Effector memory CD4-positive, alpha-beta T cell (primary cell): ENCODE results near the gene WDR27.

Source experiments
- DNase-seq, 3 donors: peaks; one replicate each; pipeline ENCODE4 v3.0.0-alpha.2; 2020
- H3K27ac ChIP-seq: 2 replicates; pipeline ENCODE4 v1.7.0; 2013; ENCODE audit warnings: mild to moderate bottlenecking, low read length, moderate library complexity; ENCODE audit not compliant: insufficient read depth, poor library complexity, severe bottlenecking
- H3K27me3 ChIP-seq: replicated peaks from 2 replicates; pipeline ENCODE4 v1.7.0; 2013; ENCODE audit warnings: mild to moderate bottlenecking, low read length; ENCODE audit not compliant: insufficient read depth, control insufficient read depth, poor library complexity, severe bottlenecking
- H3K36me3 ChIP-seq: 2 replicates; pipeline ENCODE4 v1.7.0; 2013; ENCODE audit warnings: mild to moderate bottlenecking, low read length, moderate library complexity; ENCODE audit not compliant: control insufficient read depth, insufficient read depth
- H3K4me1 ChIP-seq: 2 replicates; pipeline ENCODE4 v1.7.0; 2013; ENCODE audit warnings: low read length, mild to moderate bottlenecking; ENCODE audit not compliant: control insufficient read depth, insufficient read depth, poor library complexity, severe bottlenecking
- H3K4me3 ChIP-seq: 2 replicates; pipeline ENCODE4 v1.7.0; 2013; ENCODE audit warnings: low read length, low read depth, mild to moderate bottlenecking; ENCODE audit not compliant: insufficient read depth, poor library complexity, severe bottlenecking
- H3K9me3 ChIP-seq: 2 replicates; pipeline ENCODE4 v1.7.0; 2013; ENCODE audit warnings: mild to moderate bottlenecking, low read length, moderate library complexity; ENCODE audit not compliant: control insufficient read depth

WDR27 gene

GRCh38 chr6:169455470-169455869, 246.4 kb downstream of the WDR27 start:
- no peak overlapping the region for H3K4me3 ChIP-seq
- H3K36me3 ChIP-seq, result no peaks in the 10 kb centered on the region
- no peaks in the 10 kb centered on the region for H3K4me1 ChIP-seq
- DNase-seq, result no peak
- no peaks in the 10 kb centered on the region for H3K27me3 ChIP-seq
- no peak overlapping the region for H3K27ac ChIP-seq
- no peaks in the 10 kb centered on the region for H3K9me3 ChIP-seq

- Histone ChIP-seq H3K9me3 (no peaks in the 10 kb centered on the region), H3K4me1 (no peaks in the 10 kb centered on the region), H3K4me3 (no peak overlapping the region), H3K27me3 (no peaks in the 10 kb centered on the region), H3K27ac (no peak overlapping the region), H3K36me3 (no peaks in the 10 kb centered on the region)
- DNase-seq, result no peak
Observed at GRCh38 chr6:169454872-169455204, 247.0 kb downstream of the WDR27 start.

- H3K9me3 ChIP-seq, result no peaks in the 10 kb centered on the region
- no peaks in the 10 kb centered on the region for H3K36me3 ChIP-seq
- H3K27me3 ChIP-seq, result no peaks in the 10 kb centered on the region
- DNase-seq, result no peak
- H3K27ac ChIP-seq, result no peak overlapping the region
- H3K4me1 ChIP-seq, result no peaks in the 10 kb centered on the region
- H3K4me3 ChIP-seq, result no peak overlapping the region
Observed at GRCh38 chr6:169454204-169454871, 247.5 kb downstream of the WDR27 start.

- Histone ChIP-seq H3K4me1 (no peaks in the 10 kb centered on the region), H3K9me3 (no peaks in the 10 kb centered on the region), H3K27me3 (no peaks in the 10 kb centered on the region), H3K27ac (no peak overlapping the region), H3K4me3 (no peak overlapping the region), H3K36me3 (no peaks in the 10 kb centered on the region)
- no peak for DNase-seq
Observed at GRCh38 chr6:169452869-169453620, 248.8 kb downstream of the WDR27 start.

GRCh38 chr6:169452117-169452868, 249.5 kb downstream of the WDR27 start:
- Histone ChIP-seq H3K4me3 (no peak overlapping the region), H3K27me3 (no peaks in the 10 kb centered on the region), H3K9me3 (no peaks in the 10 kb centered on the region), H3K36me3 (no peaks in the 10 kb centered on the region), H3K4me1 (no peaks in the 10 kb centered on the region), H3K27ac (no peak overlapping the region)
- no peak for DNase-seq

- Histone ChIP-seq H3K36me3 (no peaks in the 10 kb centered on the region), H3K27me3 (no peaks in the 10 kb centered on the region), H3K4me1 (no peaks in the 10 kb centered on the region), H3K9me3 (no peaks in the 10 kb centered on the region), H3K27ac (no peak overlapping the region), H3K4me3 (no peak overlapping the region)
- no peak for DNase-seq
Observed at GRCh38 chr6:169451065-169451838, 250.6 kb downstream of the WDR27 start.

- H3K9me3 ChIP-seq, result no peaks in the 10 kb centered on the region
- no peak for DNase-seq
- H3K36me3 ChIP-seq, result no peaks in the 10 kb centered on the region
- no peaks in the 10 kb centered on the region for H3K4me1 ChIP-seq
- H3K4me3 ChIP-seq, result no peak overlapping the region
- no peaks in the 10 kb centered on the region for H3K27me3 ChIP-seq
- H3K27ac ChIP-seq, result no peak overlapping the region
Observed at GRCh38 chr6:169450097-169450496, 251.7 kb downstream of the WDR27 start.

GRCh38 chr6:169449221-169449620, 252.6 kb downstream of the WDR27 start:
- Histone ChIP-seq H3K27me3 (no peaks in the 10 kb centered on the region), H3K36me3 (no peaks in the 10 kb centered on the region), H3K9me3 (no peaks in the 10 kb centered on the region), H3K4me1 (no peaks in the 10 kb centered on the region), H3K4me3 (no peak overlapping the region), H3K27ac (no peak overlapping the region)
- DNase-seq, result no peak

- H3K27ac ChIP-seq, result no peak overlapping the region
- H3K4me3 ChIP-seq, result no peak overlapping the region
- H3K36me3 ChIP-seq, result no peaks in the 10 kb centered on the region
- DNase-seq, result no peak
- H3K9me3 ChIP-seq, result no peaks in the 10 kb centered on the region
- no peaks in the 10 kb centered on the region for H3K27me3 ChIP-seq
- H3K4me1 ChIP-seq, result no peaks in the 10 kb centered on the region
Observed at GRCh38 chr6:169445661-169446581, 255.9 kb downstream of the WDR27 start.
